Activated CD4-positive, alpha-beta memory T cell treated with anti-CD3 and anti-CD28 coated beads for 36 hours (primary cell): ENCODE results near the gene VAV2. TPM values are rescaled to one million over a fixed set of nuclear protein-coding genes. Genes with fewer than 3 reads are reported as not detected.

ENCODE experiments used
- CTCF ChIA-PET: fragments of 350-600 bp; sonication (Branson Sonifier 250); formaldehyde crosslinking; loops from one replicate; lab custom pipeline; 2021; ENCODE audit warnings: antibody characterized with exemption, inconsistent platforms; lab: Charles Lee
- POLR2A ChIA-PET: fragments of 350-600 bp; sonication (Branson Sonifier 250); formaldehyde crosslinking; loops from one replicate; lab custom pipeline; 2021; ENCODE audit warnings: antibody characterized with exemption; lab: Charles Lee
- DNase-seq: peaks from one replicate; pipeline ENCODE4 v3.0.0-alpha.2; 2020
- H3K27ac Mint-ChIP-seq: one replicate; pipeline ENCODE4 v1.8.0; 2021; ENCODE audit warnings: mixed read lengths
- H3K27me3 Mint-ChIP-seq: one replicate; pipeline ENCODE4 v1.8.0; 2021; ENCODE audit warnings: mixed read lengths
- H3K36me3 Mint-ChIP-seq: one replicate; pipeline ENCODE4 v1.8.0; 2021; ENCODE audit warnings: mixed read lengths
- H3K4me1 Mint-ChIP-seq: one replicate; pipeline ENCODE4 v1.8.0; 2021; ENCODE audit warnings: low read depth, mixed read lengths
- H3K4me3 Mint-ChIP-seq: one replicate; pipeline ENCODE4 v1.8.0; 2021; ENCODE audit warnings: mild to moderate bottlenecking, mixed read lengths
- H3K9me3 Mint-ChIP-seq: one replicate; pipeline ENCODE4 v1.8.0; 2021; ENCODE audit warnings: mixed read lengths
- intact Hi-C: fragments of 100-400 bp; cut with micrococcal nuclease; formaldehyde crosslinking; loops from one replicate; pipeline ENCODE4 v1.15.1; 2023
- total RNA-seq, 2 experiments: library from RNA; stranded (reverse); gene quantifications; one replicate each; pipeline ENCODE4 v1.2.3, GENCODE V29; 2021

The VAV2 gene
- total RNA-seq, 2 experiments from 2014 or later = 4.5 to 5.3 TPM

- Mint-ChIP-seq H3K36me3 (no peaks in the 10 kb centered on the region), H3K4me3 (no peak overlapping the region), H3K27me3 (no peaks in the 10 kb centered on the region), H3K9me3 (no peaks in the 10 kb centered on the region), H3K4me1 (peaks cover 5% of the 10 kb centered on the region), H3K27ac (peak overlapping the region; percentile 42)
- ChIA-PET POLR2A (interaction anchor here (0.5 kb wide), 1 partner anchor 34 kb away, joined by 3 read pairs; no protein-coding TSS in a partner anchor), CTCF (interaction anchor here (1.0 kb wide), 1 partner anchor 8 kb away, joined by 5 read pairs; no protein-coding TSS in a partner anchor)
- no peak for DNase-seq
- intact Hi-C loops = no loop called here
Observed at GRCh38 chr9:133734590-133735414, 257.3 kb downstream of the VAV2 start.

- intact Hi-C loops = no loop called here
- no peak for DNase-seq
- Mint-ChIP-seq H3K4me3 (no peak overlapping the region), H3K27me3 (no peaks in the 10 kb centered on the region), H3K9me3 (no peaks in the 10 kb centered on the region), H3K27ac (peak overlapping the region; percentile 42), H3K4me1 (peaks cover 5% of the 10 kb centered on the region), H3K36me3 (no peaks in the 10 kb centered on the region)
- POLR2A ChIA-PET = no interaction called here
- CTCF ChIA-PET = interaction anchor here (1.0 to 1.6 kb wide), 3 partner anchors 8 to 144 kb away, joined by 3 to 5 read pairs (median 4); no protein-coding TSS in a partner anchor
Observed at GRCh38 chr9:133733796-133734533, 258.2 kb downstream of the VAV2 start.

GRCh38 chr9:133733421-133733795 is 258.7 kb downstream of the VAV2 start:
- CTCF ChIA-PET = interaction anchor here (1.0 to 1.6 kb wide), 3 partner anchors 9 to 144 kb away, joined by 3 to 5 read pairs (median 4); no protein-coding TSS in a partner anchor
- POLR2A ChIA-PET = no interaction called here
- Mint-ChIP-seq H3K4me3 (no peak overlapping the region), H3K27ac (no peak overlapping the region), H3K9me3 (no peaks in the 10 kb centered on the region), H3K4me1 (peaks cover 4% of the 10 kb centered on the region), H3K27me3 (no peaks in the 10 kb centered on the region), H3K36me3 (no peaks in the 10 kb centered on the region)
- no peak for DNase-seq
- intact Hi-C loops = no loop called here

GRCh38 chr9:133732639-133733408 is 259.3 kb downstream of the VAV2 start:
- Mint-ChIP-seq H3K27ac (no peak overlapping the region), H3K36me3 (no peaks in the 10 kb centered on the region), H3K4me1 (peaks cover 2% of the 10 kb centered on the region), H3K27me3 (no peaks in the 10 kb centered on the region), H3K4me3 (no peak overlapping the region), H3K9me3 (no peaks in the 10 kb centered on the region)
- intact Hi-C loops = no loop called here
- no peak for DNase-seq
- CTCF ChIA-PET = interaction anchor here (1.5 to 1.6 kb wide), 2 partner anchors 9 to 143 kb away, joined by 3 to 4 read pairs; no protein-coding TSS in a partner anchor
- POLR2A ChIA-PET = no interaction called here

GRCh38 chr9:133731876-133732638 is 260.1 kb downstream of the VAV2 start:
- Mint-ChIP-seq H3K27me3 (no peaks in the 10 kb centered on the region), H3K4me1 (no peaks in the 10 kb centered on the region), H3K36me3 (no peaks in the 10 kb centered on the region), H3K27ac (no peak overlapping the region), H3K9me3 (no peaks in the 10 kb centered on the region), H3K4me3 (no peak overlapping the region)
- ChIA-PET CTCF (interaction anchor here (1.0 to 1.6 kb wide), 3 partner anchors 10 to 142 kb away, joined by 3 to 4 read pairs (median 4); no protein-coding TSS in a partner anchor), POLR2A (no interaction called here)
- intact Hi-C loops = no loop called here
- no peak for DNase-seq

- no peaks in the 10 kb centered on the region for H3K36me3 Mint-ChIP-seq
- ChIA-PET POLR2A (no interaction called here), CTCF (interaction anchor here (1.0 kb wide), 1 partner anchor 11 kb away, joined by 4 read pairs; no protein-coding TSS in a partner anchor)
- H3K9me3 Mint-ChIP-seq = no peaks in the 10 kb centered on the region
- peaks cover 6% of the 10 kb centered on the region for H3K4me1 Mint-ChIP-seq
- no peak overlapping the region for H3K4me3 Mint-ChIP-seq
- peaks cover 4% of the 10 kb centered on the region for H3K27me3 Mint-ChIP-seq
- H3K27ac Mint-ChIP-seq = no peak overlapping the region
- intact Hi-C loops = no loop called here
- no peak for DNase-seq
Observed at GRCh38 chr9:133730994-133731715, 261.0 kb downstream of the VAV2 start.

- Mint-ChIP-seq H3K27ac (no peak overlapping the region), H3K4me3 (no peak overlapping the region), H3K27me3 (peaks cover 4% of the 10 kb centered on the region), H3K4me1 (peaks cover 6% of the 10 kb centered on the region), H3K9me3 (no peaks in the 10 kb centered on the region), H3K36me3 (no peaks in the 10 kb centered on the region)
- intact Hi-C loops = no loop called here
- DNase-seq = no peak
- POLR2A ChIA-PET = no interaction called here
- CTCF ChIA-PET = interaction anchor here (1.1 to 2.0 kb wide), 2 partner anchors 13 to 140 kb away, joined by 3 to 7 read pairs; no protein-coding TSS in a partner anchor
Observed at GRCh38 chr9:133729617-133730281, 262.4 kb downstream of the VAV2 start.

- no peak overlapping the region for H3K27ac Mint-ChIP-seq
- ChIA-PET POLR2A (no interaction called here), CTCF (interaction anchor here (1.8 to 2.0 kb wide), 2 partner anchors 14 kb away, joined by 7 to 9 read pairs; no protein-coding TSS in a partner anchor)
- intact Hi-C loops = no loop called here
- H3K4me1 Mint-ChIP-seq = peaks cover 6% of the 10 kb centered on the region
- no peaks in the 10 kb centered on the region for H3K9me3 Mint-ChIP-seq
- peaks cover 6% of the 10 kb centered on the region for H3K27me3 Mint-ChIP-seq
- H3K36me3 Mint-ChIP-seq = no peaks in the 10 kb centered on the region
- no peak for DNase-seq
- H3K4me3 Mint-ChIP-seq = no peak overlapping the region
Observed at GRCh38 chr9:133728856-133729616, 263.1 kb downstream of the VAV2 start.

- intact Hi-C loops = no loop called here
- DNase-seq = peak; percentile 5
- Mint-ChIP-seq H3K4me1 (peaks cover 6% of the 10 kb centered on the region), H3K4me3 (no peak overlapping the region), H3K27me3 (peaks cover 8% of the 10 kb centered on the region), H3K36me3 (no peaks in the 10 kb centered on the region), H3K9me3 (no peaks in the 10 kb centered on the region), H3K27ac (no peak overlapping the region)
- POLR2A ChIA-PET = no interaction called here
- CTCF ChIA-PET = interaction anchor here (1.6 to 2.0 kb wide), 5 partner anchors 15 to 194 kb away, joined by 4 to 15 read pairs (median 8); no protein-coding TSS in a partner anchor
Observed at GRCh38 chr9:133727876-133728441, 264.2 kb downstream of the VAV2 start.
